Upper lobe of left lung (tissue), 6 donors: ENCODE data around the gene UBE3D. TPM values are rescaled to one million over a fixed set of nuclear protein-coding genes. Genes with fewer than 3 reads are reported as not detected.

Source experiments
- ATAC-seq, 2 donors: fragments of 200-7000 bp; cut with Tn5 transposase; one replicate each; pipeline ENCODE4 v1.9.1; 2022; ENCODE audit warnings: mild to moderate bottlenecking in 2 of 2, moderate library complexity in 2 of 2; ENCODE audit not compliant: low FRiP score in 2 of 2
- DNase-seq, 2 donors: peaks; one replicate each; pipeline ENCODE4 v3.0.0-alpha.2; 2019 to 2020
- H3K27ac ChIP-seq, 4 donors: fragments of 200-600 bp; sonication (generic); one replicate each; pipeline ENCODE4 v1.5.1; 2016 to 2019
- H3K27me3 ChIP-seq, 4 donors: fragments of 200-600 bp; sonication (generic); one replicate each; pipeline ENCODE4 v1.5.1; 2017 to 2019
- H3K36me3 ChIP-seq, 4 donors: fragments of 200-600 bp; sonication (generic); one replicate each; pipeline ENCODE4 v1.5.1; 2016 to 2019
- H3K4me1 ChIP-seq, 4 donors: fragments of 200-600 bp; sonication (generic); one replicate each; pipeline ENCODE4 v1.5.1; 2018 to 2019
- H3K4me3 ChIP-seq, 4 donors: fragments of 200-600 bp; sonication (generic); one replicate each; pipeline ENCODE4 v1.5.1; 2017 to 2019; ENCODE audit warnings: mild to moderate bottlenecking in 2 of 4, moderate library complexity in 1 of 4
- H3K9me3 ChIP-seq, 4 donors: fragments of 200-600 bp; sonication (generic); one replicate each; pipeline ENCODE4 v1.5.1; 2018 to 2019
- CTCF ChIP-seq, 6 experiments: fragments of 450-650 bp in 4 of 6; fragments of 200-600 bp in 2 of 6; sonication (generic) in 2 of 6; IDR thresholded peaks; one replicate each; pipeline ENCODE4 v1.5.1; 2016 to 2019; ENCODE audit warnings: antibody characterized with exemption in 6 of 6
- EP300 ChIP-seq, 4 donors: sonication (generic); formaldehyde crosslinking; IDR thresholded peaks; one replicate each; pipeline ENCODE4 v1.5.1; 2017; ENCODE audit warnings: antibody characterized with exemption in 4 of 4, control low read depth in 2 of 4
- POLR2A ChIP-seq, 4 donors: fragments of 450-650 bp; IDR thresholded peaks; one replicate each; pipeline ENCODE4 v1.5.1; 2016 to 2017; ENCODE audit warnings: antibody characterized with exemption in 4 of 4, mild to moderate bottlenecking in 2 of 4
- POLR2AphosphoS5 ChIP-seq, 2 donors: sonication (generic); formaldehyde crosslinking; IDR thresholded peaks; one replicate each; pipeline ENCODE4 v1.5.1; 2017; ENCODE audit warnings: antibody characterized with exemption in 2 of 2
- WGBS, 2 donors: methylation state at CpG; one replicate each; pipeline ENCODE4 v1.1.5; 2017 to 2018; 5-methylcytosine and 5-hydroxymethylcytosine counted together
- total RNA-seq, 6 donors: library from RNA; depleted of rRNA in 4 of 6; stranded (reverse); fragments of >200 nt in 4 of 6; gene quantifications; one replicate each; pipeline versions ENCODE4 v1.1.0 to v1.2.1, GENCODE V29; 2016 to 2021
- donor health status: DM: no; HTN: no; CAD: no; lungs with moderate emphysema.
- donor health status: DM: no; HTN: yes; CAD: no; lungs with severe emphysema.

The UBE3D gene
- total RNA-seq, 6 donors from 2014 or later, result 4.0 to 20.7 (median 8.7) TPM

- no peaks in the 10 kb centered on the region for H3K36me3 ChIP-seq
- H3K27ac ChIP-seq, result no peak overlapping the region
- TF ChIP-seq EP300 (IDR thresholded peaks at IDR 0.05), result no peak
- ATAC-seq (no peak), DNase-seq (no peak)
- H3K4me1 ChIP-seq, result no peaks in the 10 kb centered on the region
- H3K9me3 ChIP-seq, result no peaks in the 10 kb centered on the region
- H3K4me3 ChIP-seq, result no peak overlapping the region
- H3K27me3 ChIP-seq, result no peaks in the 10 kb centered on the region
Measured at GRCh38 chr6:82891076-82891475, 174.6 kb downstream of the UBE3D start.

- Histone ChIP-seq H3K4me3 (no peak overlapping the region), H3K9me3 (no peaks in the 10 kb centered on the region), H3K4me1 (no peaks in the 10 kb centered on the region), H3K27ac (no peak overlapping the region), H3K27me3 (no peaks in the 10 kb centered on the region), H3K36me3 (no peaks in the 10 kb centered on the region)
- WGBS, 2 donors, result 71 to 76% methylated on average over 1 of the region's 1 CpG
- ATAC-seq, result no peak
- TF ChIP-seq POLR2AphosphoS5 (IDR thresholded peaks at IDR 0.05) (no peak), EP300 (IDR thresholded peaks at IDR 0.05) (no peak), CTCF (IDR thresholded peaks at IDR 0.05) (no peak)
- no peak for DNase-seq
Measured at GRCh38 chr6:82890240-82890639, 175.4 kb downstream of the UBE3D start.

- no peaks in the 10 kb centered on the region for H3K27me3 ChIP-seq
- no peaks in the 10 kb centered on the region for H3K4me1 ChIP-seq
- WGBS, 2 donors, result 90 to 93% methylated on average over 5 of the region's 5 CpGs
- no peaks in the 10 kb centered on the region for H3K9me3 ChIP-seq
- H3K27ac ChIP-seq, result no peak overlapping the region
- no peaks in the 10 kb centered on the region for H3K36me3 ChIP-seq
- TF ChIP-seq EP300 (IDR thresholded peaks at IDR 0.05), result no peak
- TF ChIP-seq CTCF (IDR thresholded peaks at IDR 0.05), result no peak
- no peak for TF ChIP-seq POLR2A (IDR thresholded peaks at IDR 0.05)
- no peak for TF ChIP-seq POLR2AphosphoS5 (IDR thresholded peaks at IDR 0.05)
- ATAC-seq (no peak), DNase-seq (no peak)
- no peak overlapping the region for H3K4me3 ChIP-seq
Measured at GRCh38 chr6:82889143-82889542, 176.5 kb downstream of the UBE3D start.

- H3K27ac ChIP-seq, result no peak overlapping the region
- H3K4me1 ChIP-seq, result no peaks in the 10 kb centered on the region
- DNase-seq (no peak), ATAC-seq (no peak)
- TF ChIP-seq POLR2A (IDR thresholded peaks at IDR 0.05) (no peak), EP300 (IDR thresholded peaks at IDR 0.05) (no peak), CTCF (IDR thresholded peaks at IDR 0.05) (no peak), POLR2AphosphoS5 (IDR thresholded peaks at IDR 0.05) (no peak)
- no peaks in the 10 kb centered on the region for H3K36me3 ChIP-seq
- WGBS, 2 donors, result 41 to 42% methylated on average over 2 of the region's 2 CpGs
- no peaks in the 10 kb centered on the region for H3K27me3 ChIP-seq
- H3K4me3 ChIP-seq, result no peak overlapping the region
- no peaks in the 10 kb centered on the region for H3K9me3 ChIP-seq
Measured at GRCh38 chr6:82882363-82883023, 183.1 kb downstream of the UBE3D start.

- H3K9me3 ChIP-seq, result no peaks in the 10 kb centered on the region
- H3K36me3 ChIP-seq, result no peaks in the 10 kb centered on the region
- H3K27me3 ChIP-seq, result no peaks in the 10 kb centered on the region
- DNase-seq (no peak), ATAC-seq (no peak)
- 88 to 92% methylated on average over 1 of the region's 1 CpG for WGBS, 2 donors
- H3K4me1 ChIP-seq, result no peaks in the 10 kb centered on the region
- no peak for TF ChIP-seq POLR2AphosphoS5 (IDR thresholded peaks at IDR 0.05)
- no peak for TF ChIP-seq CTCF (IDR thresholded peaks at IDR 0.05)
- TF ChIP-seq POLR2A (IDR thresholded peaks at IDR 0.05), result no peak
- TF ChIP-seq EP300 (IDR thresholded peaks at IDR 0.05), result no peak
- no peak overlapping the region for H3K4me3 ChIP-seq
- H3K27ac ChIP-seq, result no peak overlapping the region
Measured at GRCh38 chr6:82881519-82881918, 184.1 kb downstream of the UBE3D start.
